ENCODE results near the gene CYP27C1.

CYP27C1 gene

GRCh38 chr2:127170452-127171197 is 49.5 kb downstream of the CYP27C1 start:
- no peak for DNase-seq (ENCODE audit: low read depth)
- TF ChIP-seq, protein P1, sequence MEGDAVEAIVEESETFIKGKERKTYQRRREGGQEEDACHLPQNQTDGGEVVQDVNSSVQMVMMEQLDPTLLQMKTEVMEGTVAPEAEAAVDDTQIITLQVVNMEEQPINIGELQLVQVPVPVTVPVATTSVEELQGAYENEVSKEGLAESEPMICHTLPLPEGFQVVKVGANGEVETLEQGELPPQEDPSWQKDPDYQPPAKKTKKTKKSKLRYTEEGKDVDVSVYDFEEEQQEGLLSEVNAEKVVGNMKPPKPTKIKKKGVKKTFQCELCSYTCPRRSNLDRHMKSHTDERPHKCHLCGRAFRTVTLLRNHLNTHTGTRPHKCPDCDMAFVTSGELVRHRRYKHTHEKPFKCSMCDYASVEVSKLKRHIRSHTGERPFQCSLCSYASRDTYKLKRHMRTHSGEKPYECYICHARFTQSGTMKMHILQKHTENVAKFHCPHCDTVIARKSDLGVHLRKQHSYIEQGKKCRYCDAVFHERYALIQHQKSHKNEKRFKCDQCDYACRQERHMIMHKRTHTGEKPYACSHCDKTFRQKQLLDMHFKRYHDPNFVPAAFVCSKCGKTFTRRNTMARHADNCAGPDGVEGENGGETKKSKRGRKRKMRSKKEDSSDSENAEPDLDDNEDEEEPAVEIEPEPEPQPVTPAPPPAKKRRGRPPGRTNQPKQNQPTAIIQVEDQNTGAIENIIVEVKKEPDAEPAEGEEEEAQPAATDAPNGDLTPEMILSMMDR (conservative IDR thresholded peaks at IDR 0.05; ENCODE audit: low read length): no peak
- H3K4me3 ChIP-seq (ENCODE audit: low read length): no peak overlapping the region

DNA sequence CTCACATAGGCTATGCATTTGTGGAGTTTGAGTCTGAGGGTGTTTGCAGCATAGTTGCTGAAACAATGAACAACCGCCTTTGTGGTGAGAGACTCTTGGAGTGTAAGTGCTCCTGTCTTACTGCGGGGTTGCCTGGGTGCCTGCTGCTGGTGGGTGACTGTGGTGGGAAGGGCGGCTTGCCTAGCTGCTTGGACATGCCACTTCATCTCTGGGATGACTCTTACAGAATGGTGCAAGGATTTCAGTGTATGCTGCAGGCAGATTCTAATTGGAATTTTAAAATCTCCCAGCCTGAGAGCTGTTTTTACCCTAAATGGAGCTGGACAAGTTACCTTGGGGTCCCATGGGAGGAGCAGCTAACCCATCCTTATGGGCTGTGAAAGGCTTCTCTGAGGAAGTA is 50.1 kb downstream of the CYP27C1 start:
- TF ChIP-seq, protein P1 (conservative IDR thresholded peaks at IDR 0.05; ENCODE audit: low read length): no peak
- H3K4me3 ChIP-seq (ENCODE audit: low read length): no peak overlapping the region
- DNase-seq (ENCODE audit: low read depth): no peak

- TF ChIP-seq, protein P1 (conservative IDR thresholded peaks at IDR 0.05; ENCODE audit: low read length): no peak
- no peak for DNase-seq (ENCODE audit: low read depth)
- H3K4me3 ChIP-seq (ENCODE audit: low read length): no peak overlapping the region
Measured at GRCh38 chr2:127169066-127169660, 50.9 kb downstream of the CYP27C1 start.

DNA sequence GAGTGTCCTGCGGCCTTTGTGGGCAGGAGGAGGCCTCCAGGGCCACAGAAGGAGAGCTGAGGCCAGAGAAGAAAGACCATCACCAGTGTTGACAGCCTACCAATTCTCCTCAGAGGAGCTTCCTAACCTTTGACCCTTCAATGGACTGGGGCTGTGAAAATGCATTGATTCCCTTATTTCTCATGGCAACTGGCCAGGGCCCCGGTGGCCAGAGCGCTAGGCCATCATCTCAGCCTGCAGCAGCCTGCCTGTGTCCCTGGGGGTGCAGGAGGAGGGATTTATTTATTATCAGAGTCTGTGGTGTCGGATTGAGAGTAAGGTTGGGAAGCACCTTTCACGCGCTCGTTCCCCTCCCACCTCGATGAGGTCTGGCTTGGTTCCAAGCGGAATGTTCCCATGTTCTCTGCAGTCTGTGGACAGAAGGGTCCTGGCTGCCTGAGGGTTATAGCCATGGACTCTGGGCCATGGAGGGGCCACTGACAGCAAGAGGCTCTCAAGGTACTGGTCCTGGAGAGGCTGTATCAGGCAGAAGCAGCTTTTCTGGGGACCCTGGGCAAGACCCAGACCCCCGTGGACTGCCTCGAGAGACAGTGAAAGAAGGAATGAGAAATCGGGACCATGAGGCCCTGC is 53.8 kb downstream of the CYP27C1 start:
- DNase-seq (ENCODE audit: low read depth): no peak
- H3K4me3 ChIP-seq (ENCODE audit: low read length): no peak overlapping the region
- TF ChIP-seq, protein P1 (conservative IDR thresholded peaks at IDR 0.05; ENCODE audit: low read length): no peak

DNA sequence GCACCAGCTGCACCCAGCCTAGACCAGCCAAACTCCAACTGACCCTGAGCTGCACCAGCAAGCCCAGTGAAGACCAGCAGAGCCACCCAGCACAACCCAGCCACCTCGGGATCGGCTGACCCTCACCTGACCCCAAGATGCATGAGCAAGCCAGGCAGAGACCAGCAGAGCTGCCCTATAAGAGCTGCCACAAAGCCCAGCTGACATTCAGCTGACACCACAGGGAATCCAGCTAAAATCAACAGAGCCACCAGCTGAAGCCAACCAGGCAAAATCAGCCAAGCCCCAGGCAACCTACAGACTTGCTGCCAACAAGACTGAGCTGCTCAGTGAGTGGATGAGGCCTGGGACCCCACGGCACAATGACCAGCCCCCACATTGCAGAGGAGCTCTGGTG is 54.6 kb downstream of the CYP27C1 start:
- no peak overlapping the region for H3K4me3 ChIP-seq (ENCODE audit: low read length)
- TF ChIP-seq, protein P1 (conservative IDR thresholded peaks at IDR 0.05; ENCODE audit: low read length): no peak
- no peak for DNase-seq (ENCODE audit: low read depth)

GRCh38 chr2:127164761-127165538 is 55.1 kb downstream of the CYP27C1 start:
- TF ChIP-seq, protein P1 (conservative IDR thresholded peaks at IDR 0.05; ENCODE audit: low read length): no peak
- no peak for DNase-seq (ENCODE audit: low read depth)
- no peak overlapping the region for H3K4me3 ChIP-seq (ENCODE audit: low read length)
